Mucosa of stomach (tissue), 1 donor: ENCODE results near the gene ELOA2.

ENCODE experiments used
- H3K27me3 ChIP-seq: one replicate; pipeline ENCODE4 v1.7.0; 2013; ENCODE audit warnings: mild to moderate bottlenecking, low read length; ENCODE audit not compliant: control insufficient read depth, insufficient read depth
- H3K36me3 ChIP-seq: one replicate; pipeline ENCODE4 v1.7.0; 2013; ENCODE audit warnings: low read length; ENCODE audit not compliant: control insufficient read depth, insufficient read depth
- H3K4me1 ChIP-seq: one replicate; pipeline ENCODE4 v1.7.0; 2013; ENCODE audit warnings: mild to moderate bottlenecking, low read length; ENCODE audit not compliant: control insufficient read depth, insufficient read depth
- H3K4me3 ChIP-seq: one replicate; pipeline ENCODE4 v1.7.0; 2013; ENCODE audit warnings: low read length
- H3K9ac ChIP-seq: one replicate; pipeline ENCODE4 v1.7.0; 2013; ENCODE audit warnings: mild to moderate bottlenecking, low read length, moderate library complexity
- H3K9me3 ChIP-seq: one replicate; pipeline ENCODE4 v1.7.0; 2013; ENCODE audit warnings: mild to moderate bottlenecking, low read length, moderate library complexity; ENCODE audit not compliant: control insufficient read depth
- donor health status: Pancreatic carcinoma.

ELOA2 gene

GRCh38 chr18:47035156-47035671 lies at the start of gene ELOA2:
ELOA2 (minus strand) TSS chr18:47035621; CDS start chr18:47035264, 357 bp downstream.
- Histone ChIP-seq H3K4me3 (no peak within 1 kb of the TSS), H3K36me3 (no peaks in the 10 kb centered on the region), H3K9me3 (no peaks in the 10 kb centered on the region), H3K9ac (no peak within 1 kb of the TSS), H3K4me1 (no peaks in the 10 kb centered on the region), H3K27me3 (no peaks in the 10 kb centered on the region)

GRCh38 chr18:47081578-47081977 lies 46.2 kb upstream of the ELOA2 start:
- H3K9ac ChIP-seq, result no peak overlapping the region
- no peaks in the 10 kb centered on the region for H3K27me3 ChIP-seq
- H3K36me3 ChIP-seq, result no peaks in the 10 kb centered on the region
- H3K9me3 ChIP-seq, result no peaks in the 10 kb centered on the region
- no peak overlapping the region for H3K4me3 ChIP-seq
- H3K4me1 ChIP-seq, result no peaks in the 10 kb centered on the region

GRCh38 chr18:47080872-47081271 lies 45.5 kb upstream of the ELOA2 start:
- H3K9ac ChIP-seq, result no peak overlapping the region
- no peaks in the 10 kb centered on the region for H3K4me1 ChIP-seq
- H3K4me3 ChIP-seq, result no peak overlapping the region
- H3K36me3 ChIP-seq, result no peaks in the 10 kb centered on the region
- H3K27me3 ChIP-seq, result no peaks in the 10 kb centered on the region
- H3K9me3 ChIP-seq, result no peaks in the 10 kb centered on the region

- no peak overlapping the region for H3K9ac ChIP-seq
- no peak overlapping the region for H3K4me3 ChIP-seq
- no peaks in the 10 kb centered on the region for H3K4me1 ChIP-seq
- no peaks in the 10 kb centered on the region for H3K9me3 ChIP-seq
- H3K27me3 ChIP-seq, result no peaks in the 10 kb centered on the region
- no peaks in the 10 kb centered on the region for H3K36me3 ChIP-seq
These were observed 41.7 kb upstream of the ELOA2 start for GRCh38 chr18:47077111-47077510.

- no peaks in the 10 kb centered on the region for H3K36me3 ChIP-seq
- no peaks in the 10 kb centered on the region for H3K4me1 ChIP-seq
- no peak overlapping the region for H3K4me3 ChIP-seq
- no peaks in the 10 kb centered on the region for H3K27me3 ChIP-seq
- H3K9ac ChIP-seq, result no peak overlapping the region
- no peaks in the 10 kb centered on the region for H3K9me3 ChIP-seq
These were observed 39.9 kb upstream of the ELOA2 start for GRCh38 chr18:47075098-47075883.

GRCh38 chr18:47067648-47068047 lies 32.2 kb upstream of the ELOA2 start:
- no peaks in the 10 kb centered on the region for H3K4me1 ChIP-seq
- no peaks in the 10 kb centered on the region for H3K9me3 ChIP-seq
- no peaks in the 10 kb centered on the region for H3K36me3 ChIP-seq

GRCh38 chr18:47063096-47063495 lies 27.7 kb upstream of the ELOA2 start:
- no peak overlapping the region for H3K9ac ChIP-seq

More at GRCh38 chr18:47067648-47068047, 32.2 kb upstream of the ELOA2 start:
- Histone ChIP-seq H3K4me3 (no peak overlapping the region), H3K27me3 (no peaks in the 10 kb centered on the region), H3K9ac (no peak overlapping the region)

GRCh38 chr18:47062471-47062870 lies 27.1 kb upstream of the ELOA2 start:
- Histone ChIP-seq H3K9me3 (no peaks in the 10 kb centered on the region), H3K36me3 (no peaks in the 10 kb centered on the region), H3K4me1 (no peaks in the 10 kb centered on the region), H3K9ac (no peak overlapping the region), H3K27me3 (no peaks in the 10 kb centered on the region), H3K4me3 (no peak overlapping the region)

More at GRCh38 chr18:47063096-47063495, 27.7 kb upstream of the ELOA2 start:
- Histone ChIP-seq H3K4me1 (no peaks in the 10 kb centered on the region), H3K27me3 (no peaks in the 10 kb centered on the region), H3K4me3 (no peak overlapping the region), H3K36me3 (no peaks in the 10 kb centered on the region), H3K9me3 (no peaks in the 10 kb centered on the region)

- Histone ChIP-seq H3K9me3 (no peaks in the 10 kb centered on the region), H3K27me3 (no peaks in the 10 kb centered on the region), H3K4me1 (no peaks in the 10 kb centered on the region), H3K36me3 (no peaks in the 10 kb centered on the region), H3K4me3 (no peak overlapping the region), H3K9ac (no peak overlapping the region)
These were observed 18.9 kb upstream of the ELOA2 start for GRCh38 chr18:47054369-47054768.

- Histone ChIP-seq H3K36me3 (no peaks in the 10 kb centered on the region), H3K9ac (no peak overlapping the region), H3K4me3 (no peak overlapping the region), H3K4me1 (no peaks in the 10 kb centered on the region), H3K27me3 (no peaks in the 10 kb centered on the region), H3K9me3 (no peaks in the 10 kb centered on the region)
These were observed 15.0 kb upstream of the ELOA2 start for GRCh38 chr18:47050468-47050867.

GRCh38 chr18:47040982-47041381 lies 5.6 kb upstream of the ELOA2 start:
- Histone ChIP-seq H3K27me3 (no peaks in the 10 kb centered on the region), H3K9ac (no peak overlapping the region), H3K4me1 (no peaks in the 10 kb centered on the region), H3K4me3 (no peak overlapping the region), H3K36me3 (no peaks in the 10 kb centered on the region), H3K9me3 (no peaks in the 10 kb centered on the region)

GRCh38 chr18:47036927-47037578 lies 1.6 kb upstream of the ELOA2 start:
- no peaks in the 10 kb centered on the region for H3K36me3 ChIP-seq
- H3K9me3 ChIP-seq, result no peaks in the 10 kb centered on the region
- H3K4me1 ChIP-seq, result no peaks in the 10 kb centered on the region

More at GRCh38 chr18:47036927-47037578, 1.6 kb upstream of the ELOA2 start:
- Histone ChIP-seq H3K9ac (no peak overlapping the region), H3K4me3 (no peak overlapping the region), H3K27me3 (no peaks in the 10 kb centered on the region)
